ENCODE results near the gene PARVB.

PARVB gene

DNA sequence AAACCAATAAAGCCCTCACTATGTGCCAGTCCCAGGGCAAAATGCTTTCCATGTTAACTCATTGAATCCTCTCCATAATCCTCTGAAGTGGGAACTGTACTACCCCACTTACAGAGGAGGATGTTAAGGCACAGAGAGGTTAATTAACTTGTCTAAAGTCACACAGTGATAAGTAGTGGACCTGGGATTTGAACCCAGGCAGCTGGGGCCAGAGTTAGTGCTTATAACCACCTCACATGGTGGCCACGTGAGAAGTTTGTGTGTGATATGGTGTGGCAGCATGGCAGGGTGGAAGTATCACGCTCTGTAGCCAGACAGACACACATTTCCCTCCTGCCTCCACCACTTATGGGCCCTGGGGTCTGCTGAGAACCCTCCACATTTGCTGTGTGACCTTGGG is 173.2 kb downstream of the PARVB start:
- no peak for DNase-seq (ENCODE audit: low read depth)
- no peak for TF ChIP-seq CTCF (IDR thresholded peaks at IDR 0.05; ENCODE audit: low read length, missing control alignments)
- no peak overlapping the region for H3K4me3 ChIP-seq (replicated peaks; ENCODE audit: low read depth, low read length)

GRCh38 chr22:44199164-44199563 is 175.1 kb downstream of the PARVB start:
- no peak for TF ChIP-seq CTCF (IDR thresholded peaks at IDR 0.05; ENCODE audit: low read length, missing control alignments)
- no peak overlapping the region for H3K4me3 ChIP-seq (replicated peaks; ENCODE audit: low read depth, low read length)
- DNase-seq (ENCODE audit: low read depth) = no peak

DNA sequence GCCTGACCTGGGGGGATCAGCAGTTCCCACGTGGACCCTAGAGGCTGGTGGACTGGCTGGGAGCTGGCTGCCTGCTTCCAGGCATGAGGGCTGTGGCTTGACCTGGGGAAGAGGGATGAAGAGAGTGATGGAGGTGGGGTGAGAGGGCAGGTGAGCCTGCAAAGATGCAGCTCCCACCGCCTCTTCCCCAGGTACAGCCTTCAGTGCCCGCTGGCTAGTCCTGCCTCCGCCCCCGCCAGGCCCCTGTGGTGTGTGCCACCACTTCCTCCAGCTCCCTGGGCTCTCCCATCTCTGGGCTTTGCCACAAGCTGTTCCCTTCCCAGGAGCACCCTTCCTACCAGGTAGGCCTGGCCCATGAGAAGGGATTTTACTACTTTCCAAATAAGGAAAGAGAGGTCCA is 175.8 kb downstream of the PARVB start:
- no peak overlapping the region for H3K4me3 ChIP-seq (replicated peaks; ENCODE audit: low read depth, low read length)
- no peak for DNase-seq (ENCODE audit: low read depth)
- no peak for TF ChIP-seq CTCF (IDR thresholded peaks at IDR 0.05; ENCODE audit: low read length, missing control alignments)

- TF ChIP-seq CTCF (IDR thresholded peaks at IDR 0.05; ENCODE audit: low read length, missing control alignments) = no peak
- DNase-seq (ENCODE audit: low read depth) = no peak
Measured at GRCh38 chr22:44200451-44200850, 176.3 kb downstream of the PARVB start.

DNA sequence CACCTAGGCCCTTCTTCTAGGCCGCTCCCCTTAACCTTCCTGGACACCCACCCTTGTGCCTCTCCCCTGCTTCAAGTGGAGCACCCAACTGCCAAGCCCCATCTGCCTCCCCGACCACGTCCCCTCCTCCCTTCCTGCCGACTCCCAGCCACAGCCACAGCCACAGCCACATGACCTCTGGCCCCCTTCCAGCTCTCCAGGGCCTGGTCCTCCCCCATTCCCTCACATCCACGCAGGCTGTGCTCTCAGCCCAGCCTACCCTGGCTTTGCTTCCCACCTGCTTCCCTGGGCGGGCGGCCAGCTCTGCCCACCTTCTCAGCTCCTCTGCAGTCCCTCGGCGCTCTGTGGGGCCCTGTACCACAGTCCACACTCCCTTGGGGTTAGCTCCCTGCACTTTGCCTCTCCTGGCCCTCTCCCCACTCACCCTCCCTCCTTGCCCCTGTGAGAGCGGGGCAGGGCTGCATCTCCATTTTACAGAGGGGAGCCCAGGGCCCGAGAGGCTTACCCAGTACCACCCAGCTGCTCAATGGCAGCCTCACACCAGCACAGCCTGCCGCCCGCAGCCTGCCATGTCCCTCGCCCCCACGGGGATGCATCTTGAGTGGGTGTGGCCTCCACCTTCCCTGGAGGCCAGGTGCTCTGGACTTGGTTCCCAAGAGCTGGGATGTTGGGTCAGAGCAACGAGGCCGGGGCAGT is 176.9 kb downstream of the PARVB start:
- H3K4me3 ChIP-seq (replicated peaks; ENCODE audit: low read depth, low read length) = no peak overlapping the region
- no peak for TF ChIP-seq CTCF (IDR thresholded peaks at IDR 0.05; ENCODE audit: low read length, missing control alignments)
- no peak for DNase-seq (ENCODE audit: low read depth)

More at GRCh38 chr22:44200451-44200850, 176.3 kb downstream of the PARVB start:
- H3K4me3 ChIP-seq (replicated peaks; ENCODE audit: low read depth, low read length) = no peak overlapping the region

GRCh38 chr22:44201665-44202064 is 177.6 kb downstream of the PARVB start:
- no peak overlapping the region for H3K4me3 ChIP-seq (replicated peaks; ENCODE audit: low read depth, low read length)
- DNase-seq (ENCODE audit: low read depth) = no peak
- TF ChIP-seq CTCF (IDR thresholded peaks at IDR 0.05; ENCODE audit: low read length, missing control alignments) = no peak

DNA sequence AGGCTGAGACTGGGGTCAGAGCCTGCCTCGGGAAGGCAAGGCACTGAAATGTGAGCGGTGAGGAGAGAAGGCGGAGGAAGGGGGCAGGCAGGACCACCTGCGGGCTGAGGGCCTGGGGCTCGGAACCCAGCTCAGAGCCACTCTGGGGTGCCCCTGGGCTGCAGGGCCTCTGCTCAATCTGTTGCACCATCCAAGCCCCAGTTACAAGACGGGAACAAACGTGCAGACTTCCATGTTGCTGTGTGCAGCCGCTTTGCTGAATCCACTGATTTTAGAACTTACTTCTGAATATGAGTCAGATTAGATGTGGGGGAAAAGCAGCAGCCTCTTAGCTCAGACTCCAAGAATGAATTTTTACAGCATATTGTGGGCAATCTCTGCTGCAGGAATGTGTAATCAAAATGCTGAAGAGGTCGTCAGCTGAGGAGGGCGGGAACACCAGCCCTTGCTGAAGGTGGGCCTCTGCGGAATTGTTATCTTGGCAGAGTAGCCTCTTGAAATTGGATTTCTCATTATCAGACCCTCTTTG is 178.2 kb downstream of the PARVB start:
- peak; percentile 61 for DNase-seq (ENCODE audit: low read depth)
- no peak overlapping the region for H3K4me3 ChIP-seq (replicated peaks; ENCODE audit: low read depth, low read length)
- TF ChIP-seq CTCF (IDR thresholded peaks at IDR 0.05; ENCODE audit: low read length, missing control alignments) = no peak

All from fibroblast of pulmonary artery (primary cell).